ENCODE results near the gene ADAD2. TPM values are rescaled to one million over a fixed set of nuclear protein-coding genes. Genes with fewer than 3 reads are reported as not detected.

ADAD2 gene
- polyA plus RNA-seq, 1 donor from 2014 or later: not detected

- H3K27me3 Mint-ChIP-seq: no peaks in the 10 kb centered on the region
- H3K9me3 Mint-ChIP-seq: no peaks in the 10 kb centered on the region
- H3K4me3 Mint-ChIP-seq: no peak overlapping the region
- H3K27ac Mint-ChIP-seq: no peak overlapping the region
- peaks cover 3% of the 10 kb centered on the region for H3K36me3 Mint-ChIP-seq
- peaks cover 5 to 11% (median 9%) of the 10 kb centered on the region in 3 donors for H3K4me1 Mint-ChIP-seq
These were observed 8.9 kb upstream of the ADAD2 start for GRCh38 chr16:84182104-84182503.

GRCh38 chr16:84182680-84183571 is 8.0 kb upstream of the ADAD2 start:
- H3K27me3 Mint-ChIP-seq: no peaks in the 10 kb centered on the region
- peaks cover 3% of the 10 kb centered on the region for H3K36me3 Mint-ChIP-seq
- H3K4me3 Mint-ChIP-seq: no peak overlapping the region
- H3K9me3 Mint-ChIP-seq: no peaks in the 10 kb centered on the region
- peaks cover 5 to 11% (median 9%) of the 10 kb centered on the region in 3 donors for H3K4me1 Mint-ChIP-seq
- no peak overlapping the region for H3K27ac Mint-ChIP-seq

GRCh38 chr16:84183572-84183875 is 7.4 kb upstream of the ADAD2 start:
- no peak overlapping the region for H3K27ac Mint-ChIP-seq
- H3K9me3 Mint-ChIP-seq: no peaks in the 10 kb centered on the region
- peak overlapping the region in 2 of 4 donors; percentile 50 to 65 for H3K4me3 Mint-ChIP-seq
- no peaks in the 10 kb centered on the region for H3K27me3 Mint-ChIP-seq
- peaks cover 5 to 11% (median 9%) of the 10 kb centered on the region in 3 donors for H3K4me1 Mint-ChIP-seq
- peaks cover 3% of the 10 kb centered on the region for H3K36me3 Mint-ChIP-seq

GRCh38 chr16:84183911-84184591 is 6.9 kb upstream of the ADAD2 start:
- H3K9me3 Mint-ChIP-seq: no peaks in the 10 kb centered on the region
- H3K4me1 Mint-ChIP-seq: peaks cover 5 to 11% (median 9%) of the 10 kb centered on the region in 3 donors
- H3K27ac Mint-ChIP-seq: no peak overlapping the region
- H3K4me3 Mint-ChIP-seq: peak overlapping the region in 2 of 4 donors; percentile 50 to 65
- H3K36me3 Mint-ChIP-seq: peaks cover 3% of the 10 kb centered on the region
- H3K27me3 Mint-ChIP-seq: no peaks in the 10 kb centered on the region

GRCh38 chr16:84184775-84185174 is 6.2 kb upstream of the ADAD2 start:
- no peaks in the 10 kb centered on the region for H3K9me3 Mint-ChIP-seq
- peaks cover 3% of the 10 kb centered on the region for H3K36me3 Mint-ChIP-seq
- no peaks in the 10 kb centered on the region for H3K27me3 Mint-ChIP-seq
- no peak overlapping the region for H3K27ac Mint-ChIP-seq
- peaks cover 5 to 11% (median 9%) of the 10 kb centered on the region in 3 donors for H3K4me1 Mint-ChIP-seq
- H3K4me3 Mint-ChIP-seq: peak overlapping the region; percentile 58 to 99 (median 84)

- peak within 1 kb of the TSS; percentile 92 to 99 (median 95) for H3K4me3 Mint-ChIP-seq
- H3K27me3 Mint-ChIP-seq: no peaks in the 10 kb centered on the region
- H3K27ac Mint-ChIP-seq: peak within 1 kb of the TSS; percentile 76 to 92 (median 80)
- H3K36me3 Mint-ChIP-seq: peaks cover 3% of the 10 kb centered on the region
- H3K4me1 Mint-ChIP-seq: peaks cover 5 to 11% (median 9%) of the 10 kb centered on the region in 3 donors
- no peaks in the 10 kb centered on the region for H3K9me3 Mint-ChIP-seq
These were observed 4.1 kb upstream of the ADAD2 start, which contains the start of gene TAF1C for GRCh38 chr16:84186685-84187437. Gene TAF1C, minus strand, starts transcription at chr16:84187057. Its CDS starts 2,069 bp downstream, at chr16:84184988.

GRCh38 chr16:84191466-84191865 is 509 bp downstream of the ADAD2 start:
- H3K9me3 Mint-ChIP-seq: no peaks in the 10 kb centered on the region
- H3K4me3 Mint-ChIP-seq: no peak overlapping the region
- no peaks in the 10 kb centered on the region for H3K36me3 Mint-ChIP-seq
- peaks cover 3% of the 10 kb centered on the region for H3K27me3 Mint-ChIP-seq
- peaks cover 0 to 11% (median 5%) of the 10 kb centered on the region in 3 donors for H3K4me1 Mint-ChIP-seq
- H3K27ac Mint-ChIP-seq: no peak overlapping the region

- H3K36me3 Mint-ChIP-seq: no peaks in the 10 kb centered on the region
- H3K4me1 Mint-ChIP-seq: peaks cover 0 to 11% (median 0%) of the 10 kb centered on the region in 3 donors
- H3K27me3 Mint-ChIP-seq: peaks cover 9% of the 10 kb centered on the region
- peak overlapping the region in 1 of 3 donors; percentile 71 for H3K27ac Mint-ChIP-seq
- no peak overlapping the region for H3K4me3 Mint-ChIP-seq
- H3K9me3 Mint-ChIP-seq: no peaks in the 10 kb centered on the region
These were observed 2.5 kb downstream of the ADAD2 start for GRCh38 chr16:84193480-84193879.

GRCh38 chr16:84194018-84194417 is 3.1 kb downstream of the ADAD2 start:
- Mint-ChIP-seq H3K27me3 (peaks cover 10% of the 10 kb centered on the region), H3K36me3 (no peaks in the 10 kb centered on the region), H3K27ac (peak overlapping the region in 1 of 3 donors; percentile 71), H3K4me3 (peak overlapping the region in 2 of 4 donors; percentile 70 to 84), H3K9me3 (no peaks in the 10 kb centered on the region), H3K4me1 (peaks cover 0 to 11% (median 0%) of the 10 kb centered on the region in 3 donors)

- Mint-ChIP-seq H3K9me3 (no peaks in the 10 kb centered on the region), H3K27me3 (peaks cover 10% of the 10 kb centered on the region), H3K27ac (no peak overlapping the region), H3K4me3 (peak overlapping the region in 3 of 4 donors; percentile 66 to 84 (median 70)), H3K4me1 (peaks cover 0 to 11% (median 0%) of the 10 kb centered on the region in 3 donors), H3K36me3 (no peaks in the 10 kb centered on the region)
These were observed 3.7 kb downstream of the ADAD2 start for GRCh38 chr16:84194470-84195200.

- peaks cover 0 to 11% (median 0%) of the 10 kb centered on the region in 3 donors for H3K4me1 Mint-ChIP-seq
- peaks cover 10% of the 10 kb centered on the region for H3K27me3 Mint-ChIP-seq
- H3K27ac Mint-ChIP-seq: no peak overlapping the region
- H3K36me3 Mint-ChIP-seq: no peaks in the 10 kb centered on the region
- no peak overlapping the region for H3K4me3 Mint-ChIP-seq
- no peaks in the 10 kb centered on the region for H3K9me3 Mint-ChIP-seq
These were observed 4.5 kb downstream of the ADAD2 start for GRCh38 chr16:84195201-84196093.

GRCh38 chr16:84196101-84196500 is 5.1 kb downstream of the ADAD2 start:
- Mint-ChIP-seq H3K27ac (no peak overlapping the region), H3K4me3 (no peak overlapping the region), H3K27me3 (peaks cover 10% of the 10 kb centered on the region), H3K4me1 (peaks cover 0 to 11% (median 0%) of the 10 kb centered on the region in 3 donors), H3K36me3 (no peaks in the 10 kb centered on the region), H3K9me3 (no peaks in the 10 kb centered on the region)

GRCh38 chr16:84196727-84197394 is 5.9 kb downstream of the ADAD2 start:
- peaks cover 0 to 11% (median 0%) of the 10 kb centered on the region in 3 donors for H3K4me1 Mint-ChIP-seq
- H3K27me3 Mint-ChIP-seq: peaks cover 10% of the 10 kb centered on the region
- H3K9me3 Mint-ChIP-seq: no peaks in the 10 kb centered on the region
- H3K4me3 Mint-ChIP-seq: peak overlapping the region in 1 of 4 donors; percentile 43
- no peaks in the 10 kb centered on the region for H3K36me3 Mint-ChIP-seq
- H3K27ac Mint-ChIP-seq: no peak overlapping the region
